CD4-positive, alpha-beta T cell (primary cell): Measurements from ENCODE around the gene MACROH2A1. TPM values are rescaled to one million over a fixed set of nuclear protein-coding genes. Genes with fewer than 3 reads are reported as not detected.

Experiments used
- ATAC-seq: fragments of 200-7000 bp; cut with Tn5 transposase; one replicate; pipeline ENCODE4 v1.10.0; 2022; ENCODE audit warnings: mild to moderate bottlenecking; ENCODE audit not compliant: poor library complexity
- CTCF ChIA-PET: fragments of 350-600 bp; sonication (Branson Sonifier 250); formaldehyde crosslinking; loops from one replicate; lab custom pipeline; 2021; ENCODE audit warnings: antibody characterized with exemption, inconsistent platforms; lab: Charles Lee
- POLR2A ChIA-PET: fragments of 350-600 bp; sonication (Branson Sonifier 250); formaldehyde crosslinking; loops from one replicate; lab custom pipeline; 2021; ENCODE audit warnings: antibody characterized with exemption, inconsistent platforms; lab: Charles Lee
- DNase-seq, 14 experiments: peaks; one replicate each; pipeline ENCODE4 v3.0.0-alpha.2; 2013 to 2020; ENCODE audit warnings: mixed read lengths in 2 of 14
- H3K27ac ChIP-seq, 2 donors: one replicate each; pipeline versions ENCODE4 v1.5.1 to v1.7.0; 2013; ENCODE audit warnings: low read length in 2 of 2, low read depth in 1 of 2, mild to moderate bottlenecking in 1 of 2
- H3K27me3 ChIP-seq, 2 experiments: 1 replicate in 1 of 2; 2 replicates in 1 of 2; pipeline versions ENCODE4 v1.6.1 to v1.7.0; 2013; ENCODE audit warnings: low read length in 2 of 2, control low read depth in 1 of 2, mild to moderate bottlenecking in 1 of 2, moderate library complexity in 1 of 2; ENCODE audit not compliant: insufficient read depth in 2 of 2, control insufficient read depth in 1 of 2
- H3K36me3 ChIP-seq: one replicate; pipeline ENCODE4 v1.6.1; 2013; ENCODE audit warnings: low read length, control low read depth; ENCODE audit not compliant: insufficient read depth
- H3K4me1 ChIP-seq: one replicate; pipeline ENCODE4 v1.6.1; 2013; ENCODE audit warnings: low read length, control low read depth; ENCODE audit not compliant: insufficient read depth
- H3K4me3 ChIP-seq: one replicate; pipeline ENCODE4 v1.5.1; 2013; ENCODE audit warnings: mild to moderate bottlenecking, low read length, moderate library complexity
- H3K9me3 ChIP-seq, 2 experiments: 1 replicate in 1 of 2; 2 replicates in 1 of 2; pipeline versions ENCODE4 v1.6.1 to v1.7.0; 2013; ENCODE audit warnings: low read length in 2 of 2, mild to moderate bottlenecking in 2 of 2, control low read depth in 1 of 2, moderate library complexity in 1 of 2; ENCODE audit not compliant: control insufficient read depth in 1 of 2, insufficient read depth in 1 of 2
- H3K27ac Mint-ChIP-seq: one replicate; pipeline ENCODE4 v1.8.0; 2020; ENCODE audit warnings: mixed read lengths
- H3K27me3 Mint-ChIP-seq: one replicate; pipeline ENCODE4 v1.8.0; 2021; ENCODE audit warnings: mixed read lengths
- H3K36me3 Mint-ChIP-seq: one replicate; pipeline ENCODE4 v1.8.0; 2021; ENCODE audit warnings: low read depth, mixed read lengths
- H3K4me1 Mint-ChIP-seq: one replicate; pipeline ENCODE4 v1.8.0; 2021; ENCODE audit warnings: low read depth, mixed read lengths
- H3K4me3 Mint-ChIP-seq: one replicate; pipeline ENCODE4 v1.8.0; 2020; ENCODE audit warnings: mild to moderate bottlenecking, mixed read lengths
- H3K9me3 Mint-ChIP-seq: one replicate; pipeline ENCODE4 v1.8.0; 2020; ENCODE audit warnings: mixed read lengths
- CTCF ChIP-seq: fragments of 200-600 bp; IDR thresholded peaks from one replicate; pipeline ENCODE4 v1.8.0; 2022; ENCODE audit warnings: antibody characterized with exemption, mild to moderate bottlenecking
- intact Hi-C, 2 experiments: fragments of 100-400 bp; cut with DNase I in 1 of 2; cut with micrococcal nuclease in 1 of 2; formaldehyde crosslinking; loops; one replicate each; pipeline versions ENCODE4 v1.15.1 to v1.9.0; 2023 to 2025; cut with DNase I, micrococcal nuclease
- total RNA-seq, 174 experiments: library from RNA in 2 of 174; stranded (reverse) in 2 of 174; gene quantifications; one replicate each; pipeline ENCODE4 v1.2.3 and lab custom pipeline; 2021 to 2026

MACROH2A1 gene
- total RNA-seq, 2 experiments from 2014 or later: 114 to 120 TPM

DNA sequence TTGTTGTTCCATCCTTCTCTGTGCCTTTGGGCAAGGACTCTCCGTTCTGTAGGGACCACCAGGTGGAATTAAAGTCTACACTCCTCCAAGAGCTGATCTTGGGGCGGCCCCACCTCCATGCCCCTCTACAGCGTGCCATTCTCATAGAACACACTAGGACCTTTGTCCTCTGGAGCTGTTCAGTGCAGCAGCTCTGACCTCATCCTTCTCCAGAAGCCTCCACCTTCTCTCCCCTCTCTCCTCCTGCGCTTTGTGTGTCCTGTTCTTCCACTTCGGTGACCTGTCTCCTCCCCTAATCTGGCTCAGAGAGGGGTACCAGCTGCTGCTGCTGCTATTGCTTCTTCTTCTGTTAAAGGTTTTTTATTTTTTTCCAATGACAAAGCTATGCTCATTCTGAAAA lies 1.8 kb upstream of the MACROH2A1 start:
- no peaks in the 10 kb centered on the region for H3K36me3 ChIP-seq
- H3K4me1 ChIP-seq: peaks cover 34% of the 10 kb centered on the region
- no peaks in the 10 kb centered on the region for H3K9me3 ChIP-seq
- H3K27ac ChIP-seq: no peak overlapping the region
- intact Hi-C loops: no loop called here
- ChIA-PET POLR2A (no interaction called here), CTCF (no interaction called here)
- Mint-ChIP-seq H3K4me3 (peak overlapping the region; percentile 93), H3K27ac (peak overlapping the region; percentile 85), H3K36me3 (peaks cover 13% of the 10 kb centered on the region), H3K4me1 (peaks cover 35% of the 10 kb centered on the region), H3K9me3 (no peaks in the 10 kb centered on the region), H3K27me3 (no peaks in the 10 kb centered on the region)
- TF ChIP-seq CTCF: no peak
- H3K4me3 ChIP-seq: no peak overlapping the region
- DNase-seq (no peak), ATAC-seq (no peak)
- peaks cover 0 to 3% of the 10 kb centered on the region in 2 experiments for H3K27me3 ChIP-seq

DNA sequence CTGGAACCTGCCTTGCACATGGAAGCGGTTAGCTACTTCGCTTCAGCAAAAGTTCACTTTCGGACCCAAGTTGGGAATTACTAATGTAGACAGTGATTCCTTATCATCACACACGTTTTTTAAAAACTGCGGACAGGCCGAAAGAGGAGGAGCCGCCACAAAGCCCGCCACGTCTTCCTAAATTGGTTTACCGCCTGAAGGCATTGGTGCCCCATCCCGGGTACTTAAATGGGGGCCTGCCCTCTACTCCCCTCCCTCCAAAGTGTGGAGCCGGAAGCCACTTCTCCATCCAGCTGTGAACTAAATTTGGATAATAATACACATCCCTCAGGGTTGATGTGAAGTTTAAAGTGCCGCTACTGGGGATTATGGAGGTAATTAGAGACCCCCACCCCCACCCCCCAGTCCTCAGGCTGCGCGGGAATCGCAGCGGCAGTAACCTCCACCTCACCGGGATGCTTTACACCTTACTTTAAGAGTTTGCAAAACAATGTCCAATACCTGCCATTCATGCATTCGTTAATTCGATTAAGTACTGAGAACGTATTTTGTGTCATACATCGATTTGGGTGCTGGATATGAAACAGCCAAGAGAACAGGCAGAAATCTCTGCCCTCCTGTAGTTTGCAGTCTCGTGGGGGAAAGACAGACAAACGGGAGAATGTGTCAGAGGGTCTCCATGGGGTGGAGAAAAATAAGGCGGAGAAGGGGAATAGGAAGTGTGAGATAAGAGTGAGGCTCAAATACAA lies 937 bp upstream of the MACROH2A1 start:
- no peak for DNase-seq
- CTCF ChIA-PET: no interaction called here
- Histone ChIP-seq H3K9me3 (no peaks in the 10 kb centered on the region), H3K27me3 (no peaks in the 10 kb centered on the region), H3K27ac (peak overlapping the region in 1 of 2 donors; percentile 65), H3K36me3 (no peaks in the 10 kb centered on the region), H3K4me3 (peak overlapping the region; percentile 74), H3K4me1 (peaks cover 43% of the 10 kb centered on the region)
- POLR2A ChIA-PET: interaction anchor here (1.0 to 1.1 kb wide), 2 partner anchors 26 to 75 kb away, joined by 3 read pairs; no protein-coding TSS in a partner anchor
- H3K27me3 Mint-ChIP-seq: no peaks in the 10 kb centered on the region
- no peak for TF ChIP-seq CTCF
- peak overlapping the region; percentile 85 for H3K27ac Mint-ChIP-seq
- H3K4me1 Mint-ChIP-seq: peaks cover 44% of the 10 kb centered on the region
- intact Hi-C loops: no loop called here
- H3K9me3 Mint-ChIP-seq: no peaks in the 10 kb centered on the region
- peaks cover 18% of the 10 kb centered on the region for H3K36me3 Mint-ChIP-seq
- peak overlapping the region; percentile 93 for H3K4me3 Mint-ChIP-seq
- no peak for ATAC-seq

DNA sequence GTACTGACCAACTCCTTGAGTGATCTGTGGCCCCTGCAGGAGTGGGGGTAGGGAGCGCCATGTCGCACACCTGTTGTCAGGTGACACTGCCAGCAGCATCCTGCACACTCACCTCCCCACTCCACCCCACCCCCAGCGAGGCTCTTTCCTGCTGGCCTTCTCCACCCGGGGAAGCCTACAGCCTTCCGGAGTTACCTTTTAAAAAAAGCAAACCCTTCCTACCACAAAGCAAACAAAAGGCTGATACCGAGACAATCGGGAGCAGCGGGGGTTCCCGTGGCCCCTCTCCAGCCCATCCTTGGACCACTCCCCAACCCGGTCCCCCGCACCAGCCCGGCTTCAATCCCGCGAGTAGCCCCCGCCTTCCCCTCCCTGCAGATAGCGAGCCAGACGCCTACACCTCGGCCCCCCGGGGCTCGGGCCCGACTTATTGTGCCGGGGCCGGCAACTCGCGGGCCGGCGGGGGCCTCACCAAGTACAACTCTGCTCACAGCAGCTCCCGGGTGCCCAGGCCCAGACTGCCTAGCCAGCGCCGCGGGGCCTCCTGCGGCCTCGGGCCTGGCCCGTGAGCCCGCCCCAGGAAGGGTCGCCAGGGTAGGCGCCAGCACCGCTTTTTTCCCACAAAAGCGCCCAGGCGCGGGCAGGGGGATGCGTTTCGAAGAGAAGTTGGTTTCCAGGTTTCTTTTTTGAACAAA lies 724 bp downstream of the MACROH2A1 start:
- no peaks in the 10 kb centered on the region for H3K9me3 ChIP-seq
- Mint-ChIP-seq H3K9me3 (no peaks in the 10 kb centered on the region), H3K4me3 (peak overlapping the region; percentile 91), H3K27me3 (no peaks in the 10 kb centered on the region), H3K27ac (peak overlapping the region; percentile 87), H3K36me3 (peaks cover 32% of the 10 kb centered on the region), H3K4me1 (peaks cover 61% of the 10 kb centered on the region)
- H3K27ac ChIP-seq: no peak overlapping the region
- ATAC-seq (peak; percentile 66), DNase-seq (peak in 13 of 14 experiments; percentile 13 to 79 (median 49))
- H3K4me1 ChIP-seq: peaks cover 56% of the 10 kb centered on the region
- ChIA-PET CTCF (no interaction called here), POLR2A (no interaction called here)
- TF ChIP-seq CTCF: no peak
- peaks cover 2% of the 10 kb centered on the region for H3K36me3 ChIP-seq
- H3K27me3 ChIP-seq: no peaks in the 10 kb centered on the region
- H3K4me3 ChIP-seq: peak overlapping the region; percentile 74
- intact Hi-C loops: no loop called here
